ENCODE data around the gene MAD1L1. TPM values are rescaled to one million over a fixed set of nuclear protein-coding genes. Genes with fewer than 3 reads are reported as not detected.

The MAD1L1 gene
- total RNA-seq, 1 donor: 57.9 TPM

DNA sequence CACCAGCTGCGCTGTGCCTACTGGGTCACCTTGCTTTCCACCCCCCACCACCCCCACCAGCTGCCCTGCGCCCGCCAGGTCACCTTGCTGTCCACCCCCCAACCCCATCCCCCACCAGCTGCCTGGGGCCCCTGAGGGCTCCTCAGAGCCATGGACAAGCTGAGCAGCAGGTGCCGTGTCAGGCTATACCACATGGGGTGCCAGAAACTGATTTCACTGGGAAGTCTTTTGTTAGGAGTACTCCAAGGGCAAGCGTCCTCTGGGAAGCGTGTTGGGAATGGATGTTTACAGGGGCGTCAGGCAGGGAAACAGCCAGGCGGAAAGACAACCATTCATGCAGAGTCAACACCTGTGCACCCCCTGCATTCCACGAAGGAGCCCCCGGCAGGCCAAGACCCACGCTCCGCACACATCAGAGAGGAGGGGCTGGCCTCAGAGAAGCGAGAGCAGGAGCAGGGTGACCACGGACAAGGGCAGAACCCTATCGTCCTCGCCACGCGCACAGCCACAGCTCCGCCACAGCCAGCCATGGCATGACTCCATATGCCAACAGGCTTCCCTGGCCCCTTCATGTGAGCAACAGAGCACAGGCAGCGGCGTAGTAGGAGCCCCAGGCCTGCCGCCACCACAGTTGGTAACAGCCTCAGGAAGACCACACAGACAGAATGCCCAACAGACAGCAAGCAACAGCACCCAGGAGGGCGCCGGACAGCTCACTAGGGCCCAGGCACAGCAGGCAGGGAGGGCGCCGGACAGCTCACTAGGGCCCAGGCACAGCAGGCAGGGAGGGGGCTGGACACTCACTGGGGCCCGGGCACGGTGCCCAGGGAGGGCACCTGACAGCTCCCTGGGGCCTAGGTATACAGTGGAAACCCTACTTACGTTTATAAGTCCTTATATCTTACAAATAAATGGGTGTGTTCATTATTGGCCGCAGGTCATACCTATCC is 180.8 kb downstream of the MAD1L1 start:
- no peak for DNase-seq (ENCODE audit: low read depth in 2 of 3, low spot score in 2 of 3)

DNA sequence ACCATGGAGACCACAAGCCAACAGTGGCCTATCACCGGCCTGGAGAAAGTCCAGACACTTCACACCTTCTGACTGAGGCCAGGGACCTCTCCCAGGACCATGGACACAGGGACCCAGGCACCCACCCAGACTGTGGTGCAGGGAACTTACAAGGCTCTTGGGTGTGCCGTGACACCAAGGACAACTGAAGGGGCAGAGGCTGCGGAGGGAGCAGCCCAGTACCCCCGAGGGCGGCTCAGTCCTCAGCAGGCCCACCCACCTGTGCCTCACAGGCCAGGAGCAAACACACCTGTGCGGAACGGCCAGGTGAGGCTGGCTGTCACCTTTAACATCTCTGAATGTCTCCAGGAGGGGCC is 182.3 kb downstream of the MAD1L1 start:
- DNase-seq (ENCODE audit: low read depth in 2 of 3, low spot score in 2 of 3): no peak

DNA sequence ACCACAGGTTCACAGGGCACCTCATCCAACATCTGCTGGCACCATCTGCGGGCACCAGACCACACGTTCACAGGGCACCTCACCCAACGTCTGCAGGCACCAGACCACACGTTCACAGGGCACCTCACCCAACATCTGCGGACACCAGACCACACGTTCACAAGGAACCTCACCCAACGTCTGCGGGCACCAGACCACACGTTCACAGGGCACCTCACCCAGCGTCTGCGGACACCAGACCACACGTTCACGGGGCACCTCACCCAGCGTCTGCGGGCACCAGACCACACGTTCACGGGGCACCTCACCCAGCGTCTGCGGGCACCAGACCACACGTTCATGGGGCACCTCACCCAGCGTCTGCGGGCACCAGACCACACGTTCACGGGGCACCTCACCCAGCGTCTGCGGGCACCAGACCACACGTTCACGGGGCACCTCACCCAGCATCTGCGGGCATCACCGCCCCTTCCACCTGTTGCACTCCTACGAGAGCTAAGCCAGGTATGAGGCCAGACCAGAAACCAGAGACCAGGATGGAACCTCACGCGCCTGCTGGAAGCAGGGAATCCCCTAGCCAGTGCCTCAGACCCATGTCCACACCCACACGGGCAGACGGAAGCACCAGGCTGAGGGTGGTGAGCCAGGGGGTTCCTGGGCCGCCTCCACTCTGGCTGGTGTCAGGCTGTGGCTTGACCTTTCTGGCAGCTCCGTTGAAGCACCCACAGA is 182.8 kb downstream of the MAD1L1 start:
- DNase-seq (ENCODE audit: low read depth in 2 of 3, low spot score in 2 of 3): no peak

DNA sequence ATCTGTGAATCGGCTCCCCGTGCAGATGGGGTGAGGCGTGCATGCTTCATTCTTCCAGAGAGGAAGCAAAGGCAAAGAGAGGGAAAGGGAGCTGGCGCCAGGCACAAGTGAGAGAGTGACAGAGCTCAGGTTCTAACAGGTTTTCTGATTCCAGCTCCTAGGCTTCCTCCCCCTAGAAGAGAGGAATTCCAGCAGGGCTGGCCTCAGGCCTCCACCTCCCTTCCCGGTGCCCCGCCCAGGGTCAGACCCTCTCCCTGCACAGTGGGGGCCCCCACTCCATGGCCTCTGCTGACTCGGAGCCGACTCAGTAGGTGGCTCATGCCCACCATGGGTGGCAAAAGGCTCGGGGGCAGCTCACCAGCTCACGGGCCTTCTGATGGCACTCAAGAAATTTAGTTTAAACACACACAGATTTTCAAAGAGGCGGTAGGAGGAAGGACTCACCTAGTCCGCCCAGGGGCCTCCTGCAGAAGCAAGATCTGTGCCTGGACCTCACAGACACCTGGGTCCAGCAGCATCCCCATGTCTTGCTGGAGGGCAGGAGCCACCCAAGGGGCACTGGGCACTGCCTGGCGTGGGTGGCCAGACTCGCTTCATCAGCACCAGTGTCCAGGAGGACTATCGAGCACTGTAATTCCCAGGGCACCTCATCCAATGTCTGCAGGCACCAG is 183.5 kb downstream of the MAD1L1 start:
- no peak for DNase-seq (ENCODE audit: low read depth in 2 of 3, low spot score in 2 of 3)

DNA sequence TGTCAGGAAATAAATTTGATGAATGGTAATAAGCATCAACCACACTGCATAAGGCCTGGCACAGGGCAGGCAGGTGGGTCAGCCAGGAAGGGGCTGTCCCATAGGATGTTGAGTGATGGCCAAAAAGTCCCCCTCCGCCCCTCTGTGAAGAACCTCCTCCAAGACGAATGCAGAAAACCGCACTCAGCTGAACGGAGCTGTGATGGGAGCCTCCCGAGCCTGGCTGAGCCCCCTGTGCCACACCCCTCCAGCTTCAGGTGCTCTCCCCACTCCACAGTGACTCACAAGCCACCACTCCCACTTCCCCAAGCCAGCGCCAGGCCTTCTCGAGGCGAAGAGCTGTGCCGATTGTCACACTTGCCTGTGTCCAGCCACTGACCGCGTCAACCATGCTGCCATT is 184.2 kb downstream of the MAD1L1 start:
- DNase-seq (ENCODE audit: low read depth in 2 of 3, low spot score in 2 of 3): no peak

DNA sequence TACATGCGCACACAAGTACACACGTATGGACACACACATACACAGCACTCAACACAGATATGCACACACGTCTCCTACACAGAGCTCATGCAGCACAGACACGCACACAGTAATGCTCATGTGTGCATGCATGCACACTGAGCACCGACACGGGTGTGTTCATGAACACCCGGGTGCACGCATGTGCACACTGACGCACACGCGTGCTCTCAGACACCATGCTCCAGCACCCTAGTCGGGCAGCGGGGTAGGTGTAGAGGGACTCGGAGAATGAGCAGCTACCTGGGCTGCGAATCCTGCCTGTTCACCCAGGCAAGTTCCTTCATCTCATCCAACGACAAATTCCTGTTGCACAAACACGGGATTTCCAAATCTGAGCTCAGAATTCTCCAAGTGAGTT is 184.7 kb downstream of the MAD1L1 start:
- no peak for DNase-seq (ENCODE audit: low read depth in 2 of 3, low spot score in 2 of 3)

DNA sequence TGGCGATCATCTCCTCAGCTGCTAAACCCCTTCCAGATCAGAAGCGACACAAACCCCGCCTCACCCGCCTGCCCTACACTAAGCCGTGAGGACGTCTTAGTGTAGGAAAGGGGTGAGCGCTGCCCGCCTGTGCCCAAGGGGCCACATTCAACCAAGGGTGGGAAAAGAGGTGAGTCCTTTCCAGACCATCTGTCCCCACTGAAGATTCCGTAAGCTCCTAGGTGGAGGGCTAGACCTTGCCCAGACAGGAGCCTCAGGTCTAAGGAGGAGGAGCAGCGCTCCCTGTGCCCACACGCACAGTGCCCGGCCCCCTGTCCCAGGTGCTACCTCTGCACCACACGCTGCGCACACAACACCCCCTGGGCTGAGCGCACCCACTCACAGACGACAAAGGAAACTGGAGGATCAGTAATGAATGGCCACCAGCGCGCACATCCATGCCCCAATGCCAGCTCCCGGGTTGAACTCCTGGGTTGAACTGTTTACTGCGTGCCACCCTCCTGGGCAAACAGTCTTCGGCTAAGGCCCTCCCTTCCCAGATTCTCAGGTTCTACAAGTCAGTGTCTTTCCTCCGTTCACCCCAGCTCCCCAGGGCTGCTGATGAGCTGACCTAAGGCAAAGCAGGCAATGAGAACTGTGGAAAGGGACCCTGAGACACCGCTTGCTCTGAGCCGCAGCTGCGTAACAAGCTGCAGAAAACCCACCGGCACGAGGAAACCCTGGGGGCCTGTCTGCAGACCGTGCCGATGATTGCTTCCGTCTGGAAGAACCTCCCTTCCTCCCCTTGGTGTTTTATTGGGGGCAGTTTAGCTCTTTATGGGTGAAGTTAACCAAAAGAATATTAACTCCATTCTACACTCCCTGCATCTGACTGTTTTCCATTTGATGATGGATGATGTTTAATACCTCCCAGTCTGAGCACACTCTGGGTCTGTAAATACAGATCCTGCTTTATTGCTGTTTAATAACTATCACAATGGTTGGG is 185.9 kb downstream of the MAD1L1 start:
- no peak for DNase-seq (ENCODE audit: low read depth in 2 of 3, low spot score in 2 of 3)

GRCh38 chr7:2045559-2046405 is 187.0 kb downstream of the MAD1L1 start:
- DNase-seq (ENCODE audit: low read depth in 2 of 3, low spot score in 2 of 3): no peak

DNA sequence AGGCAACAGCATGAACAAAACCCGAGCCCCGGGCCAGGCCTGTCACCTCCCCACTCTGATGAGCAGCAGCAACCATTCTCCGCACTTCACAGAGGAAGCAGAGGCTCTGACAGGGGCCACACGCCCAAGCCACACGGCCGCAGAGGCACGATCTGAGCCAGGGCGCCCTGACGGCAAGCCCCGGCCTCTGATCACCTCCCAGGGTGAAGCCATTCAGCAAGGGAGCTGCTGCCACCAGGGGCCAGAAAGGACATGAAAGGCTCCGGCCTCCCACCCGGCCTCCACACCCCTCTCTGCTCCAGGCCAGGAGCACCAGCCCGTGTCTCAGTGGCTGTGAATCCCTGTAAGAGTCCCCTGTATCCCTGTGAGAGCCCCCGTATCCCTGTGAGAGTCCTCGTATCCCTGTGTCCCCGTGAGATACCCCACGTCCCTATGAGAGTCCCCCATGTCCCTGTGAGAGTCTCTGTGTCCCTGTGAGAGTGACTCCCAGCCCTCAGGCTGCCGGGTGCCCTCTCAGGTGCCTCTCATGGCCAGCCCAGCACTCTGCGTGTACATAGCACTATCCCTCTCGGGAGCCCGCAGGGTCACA is 187.8 kb downstream of the MAD1L1 start:
- DNase-seq (ENCODE audit: low read depth in 2 of 3, low spot score in 2 of 3): no peak

DNA sequence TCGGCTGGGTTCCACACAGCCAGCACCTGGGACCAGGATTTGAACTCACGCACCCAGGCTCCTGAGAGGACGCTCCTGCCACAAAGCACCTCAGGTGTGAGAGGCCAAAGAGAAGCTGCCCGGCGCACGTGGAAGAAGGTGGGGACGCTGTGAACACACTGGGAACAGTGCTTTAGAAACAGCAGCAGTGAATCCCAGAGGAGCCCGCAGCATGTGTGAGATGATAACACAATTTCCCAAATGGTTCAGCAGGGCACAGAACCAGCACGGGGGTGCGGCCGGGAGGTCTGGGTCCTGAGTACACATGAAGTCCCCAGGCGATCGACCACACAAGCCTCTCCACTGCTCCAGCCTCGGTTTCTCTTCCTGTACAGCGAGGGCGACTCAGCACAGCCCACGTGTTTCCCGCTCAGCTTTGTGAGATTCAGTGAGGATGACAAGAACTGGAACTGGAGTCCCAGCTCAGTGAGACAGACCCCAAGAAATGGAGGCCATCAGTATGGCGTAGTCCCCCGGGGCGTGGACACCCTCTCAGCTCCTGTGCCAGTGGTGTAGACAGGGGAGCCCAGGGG is 188.3 kb downstream of the MAD1L1 start:
- no peak for DNase-seq (ENCODE audit: low read depth in 2 of 3, low spot score in 2 of 3)

GRCh38 chr7:2043316-2044039 is 189.3 kb downstream of the MAD1L1 start:
- no peak for DNase-seq (ENCODE audit: low read depth in 2 of 3, low spot score in 2 of 3)

DNA sequence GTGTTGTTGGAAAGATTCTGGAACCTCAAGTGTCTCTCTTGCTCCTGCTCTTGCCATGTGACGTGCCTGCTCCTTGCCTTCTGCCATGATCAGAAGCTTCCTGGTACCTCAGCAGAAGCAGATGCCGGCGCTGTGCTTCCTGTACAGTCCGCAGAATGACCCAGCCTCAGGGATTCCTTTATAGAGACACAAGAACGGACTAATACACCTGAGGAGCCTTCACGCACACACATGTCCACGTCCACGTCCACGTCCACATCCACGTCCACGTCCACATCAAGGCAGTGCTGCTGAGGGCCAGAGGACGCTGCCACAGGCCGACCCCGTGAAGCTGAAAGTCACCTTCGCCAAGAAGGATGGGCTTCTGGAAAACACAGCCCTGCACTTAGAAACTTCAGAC is 190.1 kb downstream of the MAD1L1 start:
- DNase-seq (ENCODE audit: low read depth in 2 of 3, low spot score in 2 of 3): no peak

GRCh38 chr7:2041496-2042367 is 191.0 kb downstream of the MAD1L1 start:
- no peak for DNase-seq (ENCODE audit: low read depth in 2 of 3, low spot score in 2 of 3)

- DNase-seq (ENCODE audit: low read depth in 2 of 3, low spot score in 2 of 3): peak in 2 of 3 donors; percentile 42 to 60
These were observed 191.9 kb downstream of the MAD1L1 start for GRCh38 chr7:2040893-2041270.

DNA sequence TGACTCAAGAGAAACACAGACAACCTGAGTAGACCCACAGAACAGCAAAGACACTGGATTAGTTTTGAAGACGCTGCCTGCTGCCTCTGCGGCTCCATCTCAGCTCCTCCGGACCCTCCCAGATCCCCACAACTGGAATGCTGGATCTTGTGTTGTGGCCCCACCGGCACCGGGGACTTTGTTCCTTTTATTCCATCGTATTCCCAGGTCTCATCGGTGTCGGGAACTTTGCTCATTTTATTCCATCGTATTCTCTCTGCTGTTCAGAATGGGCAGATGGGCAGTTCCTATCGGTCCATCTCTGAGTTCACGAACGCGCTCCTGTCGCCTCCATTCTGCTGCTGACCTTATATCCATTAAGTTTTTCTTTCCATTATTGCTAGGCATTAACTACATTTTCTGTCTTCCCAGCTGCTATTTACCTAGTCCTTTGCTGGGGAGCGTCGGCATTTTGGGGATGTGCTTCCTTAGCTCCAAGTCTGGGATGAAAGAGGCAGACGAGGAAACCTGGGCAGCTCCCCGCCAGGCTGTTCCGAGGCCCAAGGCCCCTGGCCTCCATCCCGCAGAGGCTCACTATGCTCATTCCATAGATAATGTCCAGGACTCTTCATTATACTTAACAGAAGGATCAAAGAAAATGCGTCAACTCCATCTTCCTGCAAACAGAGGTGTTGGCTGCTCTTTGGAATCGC is 192.4 kb downstream of the MAD1L1 start:
- DNase-seq (ENCODE audit: low read depth in 2 of 3, low spot score in 2 of 3): no peak

DNA sequence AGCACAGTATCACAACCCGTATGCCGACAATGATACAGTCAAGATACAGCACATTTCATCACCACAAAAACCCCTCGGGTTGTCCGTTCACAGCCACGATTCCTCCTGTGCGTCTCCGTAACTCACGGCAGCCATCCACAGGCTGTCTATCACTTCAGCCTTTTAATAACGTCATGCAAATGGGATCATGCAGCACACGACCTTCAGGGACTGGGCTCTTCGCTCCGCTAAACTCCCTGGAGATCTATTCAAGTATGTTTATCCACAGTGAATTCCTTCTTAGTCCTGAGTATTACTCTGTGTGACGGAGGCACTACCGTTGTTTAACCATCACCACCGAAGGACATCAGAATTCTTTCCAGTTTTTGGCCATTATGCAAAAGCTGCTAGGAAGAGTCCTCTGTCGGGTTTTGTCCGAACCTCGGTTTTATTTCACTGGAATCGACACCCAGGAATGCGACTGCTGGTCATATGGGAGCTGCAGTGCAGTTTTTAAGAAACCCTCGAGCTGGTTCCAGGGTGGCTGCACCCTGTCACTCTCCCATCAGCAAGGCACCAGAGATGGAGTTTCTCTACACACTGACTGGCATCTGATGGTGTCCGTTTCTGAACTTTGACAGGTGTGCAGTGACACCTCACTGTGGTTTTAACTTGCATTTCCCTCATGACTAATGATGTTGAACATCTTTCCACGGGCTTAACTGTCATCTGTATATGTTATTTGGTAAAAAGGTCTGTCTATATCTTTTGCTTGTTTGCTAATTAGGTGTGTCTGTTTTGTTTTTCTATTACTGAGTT is 193.6 kb downstream of the MAD1L1 start:
- DNase-seq (ENCODE audit: low read depth in 2 of 3, low spot score in 2 of 3): no peak

Data from hematopoietic multipotent progenitor cell (in vitro differentiated cells).